Caco-2 (cell line): ENCODE results near the gene SYTL2. TPM values are rescaled to one million over a fixed set of nuclear protein-coding genes. Genes with fewer than 3 reads are reported as not detected.

Experiments
- BruUV-seq: library from RNA; stranded (reverse); fragments of 400-500 nt; replicated peaks from 2 replicates; lab custom pipeline; 2021; lab: Mats Ljungman, UMichigan
- CTCF ChIA-PET: fragments of 300-600 bp; sonication (Branson Sonifier 250); formaldehyde crosslinking; loops from one replicate; lab custom pipeline; 2022; ENCODE audit warnings: antibody characterized with exemption; lab: Charles Lee
- POLR2A ChIA-PET: fragments of 300-600 bp; sonication (Branson Sonifier 250); formaldehyde crosslinking; loops from one replicate; lab custom pipeline; 2022; ENCODE audit warnings: antibody characterized with exemption; lab: Charles Lee
- DNase-seq, 2 experiments: peaks; one replicate each; pipeline versions ENCODE4 v3.0.0 to v3.0.0-alpha.2; 2020 to 2022
- H3K27me3 ChIP-seq: replicated peaks from 2 replicates; pipeline ENCODE4 v1.6.0; 2011; ENCODE audit warnings: low read length; ENCODE audit not compliant: control insufficient read depth, insufficient read depth
- H3K36me3 ChIP-seq: 2 replicates; pipeline ENCODE4 v1.5.1; 2011; ENCODE audit warnings: low read length; ENCODE audit not compliant: control insufficient read depth, insufficient read depth
- H3K4me1 ChIP-seq: fragments of 250-450 bp; sonication (Bioruptor Pico); 2 replicates; pipeline ENCODE4 v1.5.1; 2020; ENCODE audit warnings: mild to moderate bottlenecking
- H3K4me3 ChIP-seq: 2 replicates; pipeline ENCODE4 v1.5.1; 2011; ENCODE audit warnings: low read depth, mild to moderate bottlenecking, control low read depth, low read length
- H3K9me3 ChIP-seq: fragments of 250-450 bp; sonication (Bioruptor Pico); 2 replicates; pipeline ENCODE4 v1.5.1; 2020; ENCODE audit warnings: mild to moderate bottlenecking, moderate library complexity
- H3K27ac Mint-ChIP-seq: one replicate; pipeline ENCODE4 v1.8.0; 2022; ENCODE audit warnings: mixed read lengths; ENCODE audit not compliant: unreplicated experiment
- H3K27me3 Mint-ChIP-seq: one replicate; pipeline ENCODE4 v1.8.0; 2022; ENCODE audit warnings: mixed read lengths; ENCODE audit not compliant: insufficient read depth, unreplicated experiment
- H3K36me3 Mint-ChIP-seq: one replicate; pipeline ENCODE4 v1.8.0; 2022; ENCODE audit warnings: mild to moderate bottlenecking, mixed read lengths; ENCODE audit not compliant: insufficient read depth, unreplicated experiment
- H3K4me1 Mint-ChIP-seq: one replicate; pipeline ENCODE4 v1.8.0; 2022; ENCODE audit warnings: low read depth, mixed read lengths; ENCODE audit not compliant: unreplicated experiment
- H3K4me3 Mint-ChIP-seq: one replicate; pipeline ENCODE4 v1.8.0; 2022; ENCODE audit warnings: mild to moderate bottlenecking, moderate library complexity, mixed read lengths; ENCODE audit not compliant: unreplicated experiment
- H3K9me3 Mint-ChIP-seq: one replicate; pipeline ENCODE4 v1.8.0; 2022; ENCODE audit warnings: mixed read lengths; ENCODE audit not compliant: unreplicated experiment
- CTCF ChIP-seq, 2 experiments: fragments of 200-600 bp in 1 of 2; IDR thresholded peaks; 1 replicate in 1 of 2; 2 replicates in 1 of 2; pipeline versions ENCODE4 v1.5.1 to v1.8.0; 2011 to 2022; ENCODE audit warnings: antibody characterized with exemption in 1 of 2, control low read depth in 1 of 2, inconsistent platforms in 1 of 2, low read depth in 1 of 2, low read length in 1 of 2, mild to moderate bottlenecking in 1 of 2, moderate library complexity in 1 of 2; ENCODE audit not compliant: insufficient read depth in 1 of 2, severe bottlenecking in 1 of 2, unreplicated experiment in 1 of 2
- intact Hi-C: fragments of 100-400 bp; cut with micrococcal nuclease; formaldehyde crosslinking; loops from one replicate; pipeline ENCODE4 v1.10.0; 2022; ENCODE audit not compliant: unreplicated experiment
- total RNA-seq: library from RNA; stranded (reverse); gene quantifications from 2 replicates; pipeline ENCODE4 v1.2.3, GENCODE V29; 2022

SYTL2 gene
- total RNA-seq, 1 experiment from 2014 or later, result 110 TPM

GRCh38 chr11:85774256-85775101 lies 36.5 kb downstream of the SYTL2 start:
- peaks cover 16% of the 10 kb centered on the region for H3K9me3 Mint-ChIP-seq
- POLR2A ChIA-PET, result no interaction called here
- Histone ChIP-seq H3K36me3 (no peaks in the 10 kb centered on the region), H3K4me3 (no peak overlapping the region), H3K27me3 (no peaks in the 10 kb centered on the region), H3K4me1 (peaks cover 58% of the 10 kb centered on the region), H3K9me3 (no peaks in the 10 kb centered on the region)
- H3K27me3 Mint-ChIP-seq, result no peaks in the 10 kb centered on the region
- intact Hi-C loops, result no loop called here
- DNase-seq, result no peak
- H3K27ac Mint-ChIP-seq, result peak overlapping the region; percentile 54
- peaks cover 23% of the 10 kb centered on the region for H3K36me3 Mint-ChIP-seq
- no peak overlapping the region for H3K4me3 Mint-ChIP-seq
- BruUV-seq, result no TSS peak
- CTCF ChIA-PET, result interaction anchor here (1.4 kb wide), 1 partner anchor 35 kb away, joined by 4 read pairs; no protein-coding TSS in a partner anchor
- no peak for TF ChIP-seq CTCF (IDR thresholded peaks at IDR 0.05; ENCODE audit: insufficient read depth in 1 of 2, low read depth in 1 of 2, low read length in 1 of 2, severe bottlenecking in 1 of 2, unreplicated experiment in 1 of 2)
- peaks cover 34% of the 10 kb centered on the region for H3K4me1 Mint-ChIP-seq

- H3K4me3 ChIP-seq, result no peak overlapping the region
- no peaks in the 10 kb centered on the region for H3K36me3 ChIP-seq
- peaks cover 32% of the 10 kb centered on the region for H3K36me3 Mint-ChIP-seq
- no TSS peak for BruUV-seq
- H3K4me3 Mint-ChIP-seq, result no peak overlapping the region
- peaks cover 24% of the 10 kb centered on the region for H3K9me3 Mint-ChIP-seq
- H3K27me3 Mint-ChIP-seq, result no peaks in the 10 kb centered on the region
- H3K27ac Mint-ChIP-seq, result no peak overlapping the region
- H3K27me3 ChIP-seq, result no peaks in the 10 kb centered on the region
- TF ChIP-seq CTCF (IDR thresholded peaks at IDR 0.05; ENCODE audit: insufficient read depth in 1 of 2, low read depth in 1 of 2, low read length in 1 of 2, severe bottlenecking in 1 of 2, unreplicated experiment in 1 of 2), result no peak
- H3K4me1 Mint-ChIP-seq, result peaks cover 43% of the 10 kb centered on the region
- ChIA-PET CTCF (no interaction called here), POLR2A (no interaction called here)
- peaks cover 40% of the 10 kb centered on the region for H3K4me1 ChIP-seq
- DNase-seq, result no peak
- H3K9me3 ChIP-seq, result no peaks in the 10 kb centered on the region
- intact Hi-C loops, result no loop called here
Observed at GRCh38 chr11:85772695-85773094, 38.2 kb downstream of the SYTL2 start.

GRCh38 chr11:85771568-85771967 lies 39.4 kb downstream of the SYTL2 start:
- DNase-seq, result no peak
- Histone ChIP-seq H3K36me3 (no peaks in the 10 kb centered on the region), H3K9me3 (no peaks in the 10 kb centered on the region), H3K4me3 (no peak overlapping the region), H3K27me3 (no peaks in the 10 kb centered on the region), H3K4me1 (peaks cover 31% of the 10 kb centered on the region)
- Mint-ChIP-seq H3K4me3 (no peak overlapping the region), H3K27me3 (no peaks in the 10 kb centered on the region), H3K9me3 (peaks cover 24% of the 10 kb centered on the region), H3K27ac (no peak overlapping the region), H3K36me3 (peaks cover 23% of the 10 kb centered on the region), H3K4me1 (peaks cover 33% of the 10 kb centered on the region)
- BruUV-seq, result no TSS peak
- CTCF ChIA-PET, result no interaction called here
- intact Hi-C loops, result no loop called here
- POLR2A ChIA-PET, result interaction anchor here (0.6 kb wide), 1 partner anchor 473 kb away, joined by 5 read pairs; no protein-coding TSS in a partner anchor
- TF ChIP-seq CTCF (IDR thresholded peaks at IDR 0.05; ENCODE audit: insufficient read depth in 1 of 2, low read depth in 1 of 2, low read length in 1 of 2, severe bottlenecking in 1 of 2, unreplicated experiment in 1 of 2), result no peak
